HCT116 (cell line): Measurements from ENCODE around the gene MMP28.

ENCODE experiments used
- CEBPB ChIP-seq: IDR thresholded peaks from 2 replicates; pipeline ENCODE4 v1.6.1; 2012; ENCODE audit warnings: low read depth
- CTCF ChIP-seq, 3 experiments: fragments of 200-600 bp in 1 of 3; sonication (generic) in 1 of 3; IDR thresholded peaks in 2 of 3; conservative IDR thresholded peaks in 1 of 3; 2 replicates each; pipeline ENCODE4 v1.5.1; 2012 to 2017; ENCODE audit warnings: low read depth in 2 of 3, low read length in 2 of 3, antibody characterized with exemption in 1 of 3, borderline replicate concordance in 1 of 3, control low read depth in 1 of 3, mild to moderate bottlenecking in 1 of 3, mixed read lengths in 1 of 3, mixed run types in 1 of 3, moderate library complexity in 1 of 3; ENCODE audit not compliant: insufficient read depth in 1 of 3
- EZH2phosphoT487 ChIP-seq: fragments of 200-600 bp; IDR thresholded peaks from 2 replicates; pipeline ENCODE4 v1.6.1; 2018; ENCODE audit warnings: antibody characterized with exemption, borderline replicate concordance
- JUND ChIP-seq: IDR thresholded peaks from 2 replicates; pipeline ENCODE4 v1.6.1; 2012
- MAX ChIP-seq: IDR thresholded peaks from 2 replicates; pipeline ENCODE4 v1.6.1; 2012
- POLR2A ChIP-seq: IDR thresholded peaks from 2 replicates; pipeline ENCODE4 v1.7.0; 2011; ENCODE audit warnings: borderline replicate concordance; ENCODE audit not compliant: insufficient read depth, insufficient read length; ENCODE audit errors: extremely low read depth
- POLR2AphosphoS5 ChIP-seq: IDR thresholded peaks from 2 replicates; pipeline ENCODE4 v1.6.1; 2011; ENCODE audit warnings: mild to moderate bottlenecking, low read depth, low read length, moderate library complexity
- RAD21 ChIP-seq: IDR thresholded peaks from 2 replicates; pipeline ENCODE4 v1.6.1; 2012; ENCODE audit warnings: low read depth, mild to moderate bottlenecking
- REST ChIP-seq: IDR thresholded peaks from 2 replicates; pipeline ENCODE4 v1.6.1; 2012; ENCODE audit warnings: low read depth
- SIN3A ChIP-seq: IDR thresholded peaks from 2 replicates; pipeline ENCODE4 v1.6.1; 2012; ENCODE audit warnings: low read depth
- YY1 ChIP-seq: IDR thresholded peaks from 2 replicates; pipeline ENCODE4 v1.6.1; 2011; ENCODE audit warnings: low read length, low read depth, moderate library complexity, mild to moderate bottlenecking; ENCODE audit not compliant: insufficient replicate concordance; ENCODE audit errors: extremely low read depth
- ZBTB33 ChIP-seq: IDR thresholded peaks from 2 replicates; pipeline ENCODE4 v1.6.1; 2011; ENCODE audit warnings: mild to moderate bottlenecking, low read length, moderate library complexity; ENCODE audit not compliant: insufficient replicate concordance; ENCODE audit errors: extremely low read depth
- ZFX ChIP-seq: fragments of 450-650 bp; IDR thresholded peaks from 2 replicates; pipeline ENCODE4 v1.6.1; 2017
- ZNF274 ChIP-seq: fragments of 200-500 bp; sonication (Bioruptor generic); IDR thresholded peaks from 2 replicates; pipeline ENCODE4 v1.6.1; 2014; ENCODE audit warnings: mild to moderate bottlenecking, low read depth, low read length, inconsistent platforms

- no peak for TF ChIP-seq POLR2AphosphoS5
- no peak for TF ChIP-seq CTCF (IDR thresholded peaks at IDR 0.05 in 2 of 3, conservative IDR thresholded peaks at IDR 0.05 in 1 of 3; ENCODE audit: borderline replicate concordance in 1 of 3, insufficient read depth in 1 of 3, low read depth in 2 of 3, low read length in 2 of 3)
- no peak for TF ChIP-seq POLR2A
- TF ChIP-seq MAX = no peak
- no peak for TF ChIP-seq ZBTB33
- no peak for TF ChIP-seq SIN3A
- no peak for TF ChIP-seq ZFX
- TF ChIP-seq ZNF274 = no peak
- TF ChIP-seq CEBPB = no peak
- no peak for TF ChIP-seq JUND
- TF ChIP-seq REST = no peak
- TF ChIP-seq EZH2phosphoT487 = no peak
- no peak for TF ChIP-seq RAD21
- TF ChIP-seq YY1 = no peak
Observed at GRCh38 chr17:35821308-35821707, 25.9 kb upstream of the MMP28 start.
